ENCODE measurements around the gene KIRREL3. TPM values are rescaled to one million over a fixed set of nuclear protein-coding genes. Genes with fewer than 3 reads are reported as not detected.

Gene KIRREL3
- total RNA-seq, 5 donors from 2014 or later (not counting 1 experiment from before 2014, with no cell fraction given) = not detected

GRCh38 chr11:126736682-126737572 is 263.6 kb downstream of the KIRREL3 start:
- CTCF ChIA-PET = no interaction called here
- Histone ChIP-seq H3K27me3 (replicated peaks in 1 of 2; ENCODE audit: control insufficient read depth in 2 of 2, extremely low read depth in 1 of 2, insufficient read depth in 2 of 2, low read length in 1 of 2) (peaks cover 0 to 10% of the 10 kb centered on the region in 2 experiments), H3K36me3 (ENCODE audit: control insufficient read depth in 2 of 2, extremely low read depth in 1 of 2, insufficient read depth in 1 of 2, low read length in 1 of 2) (no peaks in the 10 kb centered on the region), H3K4me1 (ENCODE audit: control insufficient read depth in 1 of 2, extremely low read depth in 1 of 2, insufficient read depth in 2 of 2, low read length in 2 of 2) (peaks cover 0 to 3% of the 10 kb centered on the region in 2 experiments), H3K4me3 (ENCODE audit: control insufficient read depth in 1 of 2, extremely low read depth in 1 of 2, low read length in 1 of 2) (no peak overlapping the region), H3K9me3 (no peaks in the 10 kb centered on the region), H3K27ac (ENCODE audit: low read length) (no peak overlapping the region)
- POLR2A ChIA-PET = no interaction called here
- H3K27ac Mint-ChIP-seq = no peak overlapping the region
- H3K4me3 Mint-ChIP-seq = no peak overlapping the region
- WGBS (ENCODE audit: insufficient coverage) = 88% methylated on average over 4 of the region's 12 CpGs
- H3K27me3 Mint-ChIP-seq = peaks cover 0 to 5% of the 10 kb centered on the region in 2 donors
- ATAC-seq (replicated peaks in 1 of 4) = no peak
- H3K36me3 Mint-ChIP-seq = no peaks in the 10 kb centered on the region
- no peaks in the 10 kb centered on the region for H3K9me3 Mint-ChIP-seq
- H3K4me1 Mint-ChIP-seq = peaks cover 0 to 29% (median 0%) of the 10 kb centered on the region in 3 donors
- no peak for DNase-seq

- Mint-ChIP-seq H3K4me3 (no peak overlapping the region), H3K27me3 (peaks cover 0 to 11% of the 10 kb centered on the region in 2 donors), H3K27ac (no peak overlapping the region), H3K4me1 (peaks cover 0 to 31% (median 0%) of the 10 kb centered on the region in 3 donors), H3K9me3 (no peaks in the 10 kb centered on the region), H3K36me3 (no peaks in the 10 kb centered on the region)
- POLR2A ChIA-PET = no interaction called here
- H3K36me3 ChIP-seq (ENCODE audit: control insufficient read depth in 2 of 2, extremely low read depth in 1 of 2, insufficient read depth in 1 of 2, low read length in 1 of 2) = no peaks in the 10 kb centered on the region
- H3K4me1 ChIP-seq (ENCODE audit: control insufficient read depth in 1 of 2, extremely low read depth in 1 of 2, insufficient read depth in 2 of 2, low read length in 2 of 2) = peaks cover 0 to 3% of the 10 kb centered on the region in 2 experiments
- peaks cover 0 to 10% of the 10 kb centered on the region in 2 experiments for H3K27me3 ChIP-seq (replicated peaks in 1 of 2; ENCODE audit: control insufficient read depth in 2 of 2, extremely low read depth in 1 of 2, insufficient read depth in 2 of 2, low read length in 1 of 2)
- H3K27ac ChIP-seq (ENCODE audit: low read length) = no peak overlapping the region
- no peaks in the 10 kb centered on the region for H3K9me3 ChIP-seq
- WGBS (ENCODE audit: insufficient coverage) = 62% methylated on average over 5 of the region's 7 CpGs
- DNase-seq (no peak), ATAC-seq (replicated peaks in 1 of 4) (no peak)
- CTCF ChIA-PET = no interaction called here
- no peak overlapping the region for H3K4me3 ChIP-seq (ENCODE audit: control insufficient read depth in 1 of 2, extremely low read depth in 1 of 2, low read length in 1 of 2)
These were observed 265.8 kb downstream of the KIRREL3 start for GRCh38 chr11:126734752-126735151.

GRCh38 chr11:126733685-126734084 is 266.9 kb downstream of the KIRREL3 start:
- ATAC-seq (replicated peaks in 1 of 4) (no peak), DNase-seq (no peak)
- H3K27ac ChIP-seq (ENCODE audit: low read length) = no peak overlapping the region
- H3K4me1 Mint-ChIP-seq = peaks cover 0 to 24% (median 0%) of the 10 kb centered on the region in 3 donors
- no peak overlapping the region for H3K27ac Mint-ChIP-seq
- no peaks in the 10 kb centered on the region for H3K9me3 Mint-ChIP-seq
- H3K9me3 ChIP-seq = no peaks in the 10 kb centered on the region
- peaks cover 1 to 11% of the 10 kb centered on the region in 2 donors for H3K27me3 Mint-ChIP-seq
- 63% methylated on average over 1 of the region's 2 CpGs for WGBS (ENCODE audit: insufficient coverage)
- peak overlapping the region in 1 of 3 donors; percentile 5 for H3K4me3 Mint-ChIP-seq
- peaks cover 0 to 3% of the 10 kb centered on the region in 2 experiments for H3K4me1 ChIP-seq (ENCODE audit: control insufficient read depth in 1 of 2, extremely low read depth in 1 of 2, insufficient read depth in 2 of 2, low read length in 2 of 2)
- ChIA-PET CTCF (interaction anchor here in 1 of 2 donors (0.7 kb wide), 1 partner anchor 10 kb away, joined by 4 read pairs; no protein-coding TSS in a partner anchor), POLR2A (no interaction called here)
- no peak overlapping the region for H3K4me3 ChIP-seq (ENCODE audit: control insufficient read depth in 1 of 2, extremely low read depth in 1 of 2, low read length in 1 of 2)
- H3K36me3 ChIP-seq (ENCODE audit: control insufficient read depth in 2 of 2, extremely low read depth in 1 of 2, insufficient read depth in 1 of 2, low read length in 1 of 2) = no peaks in the 10 kb centered on the region
- H3K36me3 Mint-ChIP-seq = no peaks in the 10 kb centered on the region
- H3K27me3 ChIP-seq (replicated peaks in 1 of 2; ENCODE audit: control insufficient read depth in 2 of 2, extremely low read depth in 1 of 2, insufficient read depth in 2 of 2, low read length in 1 of 2) = peaks cover 0 to 11% of the 10 kb centered on the region in 2 experiments

GRCh38 chr11:126732981-126733380 is 267.6 kb downstream of the KIRREL3 start:
- Histone ChIP-seq H3K4me3 (ENCODE audit: control insufficient read depth in 1 of 2, extremely low read depth in 1 of 2, low read length in 1 of 2) (no peak overlapping the region), H3K36me3 (ENCODE audit: control insufficient read depth in 2 of 2, extremely low read depth in 1 of 2, insufficient read depth in 1 of 2, low read length in 1 of 2) (no peaks in the 10 kb centered on the region), H3K27ac (ENCODE audit: low read length) (no peak overlapping the region), H3K4me1 (ENCODE audit: control insufficient read depth in 1 of 2, extremely low read depth in 1 of 2, insufficient read depth in 2 of 2, low read length in 2 of 2) (peaks cover 0 to 3% of the 10 kb centered on the region in 2 experiments), H3K9me3 (no peaks in the 10 kb centered on the region), H3K27me3 (replicated peaks in 1 of 2; ENCODE audit: control insufficient read depth in 2 of 2, extremely low read depth in 1 of 2, insufficient read depth in 2 of 2, low read length in 1 of 2) (peaks cover 0 to 13% of the 10 kb centered on the region in 2 experiments)
- no peaks in the 10 kb centered on the region for H3K9me3 Mint-ChIP-seq
- WGBS (ENCODE audit: insufficient coverage) = 20% methylated on average over 1 of the region's 4 CpGs
- ChIA-PET CTCF (no interaction called here), POLR2A (no interaction called here)
- no peak for ATAC-seq (replicated peaks in 1 of 4)
- H3K4me3 Mint-ChIP-seq = peak overlapping the region in 1 of 3 donors; percentile 49
- H3K27me3 Mint-ChIP-seq = peaks cover 1 to 11% of the 10 kb centered on the region in 2 donors
- peak overlapping the region in 1 of 2 donors; percentile 76 for H3K27ac Mint-ChIP-seq
- H3K4me1 Mint-ChIP-seq = peaks cover 0 to 24% (median 0%) of the 10 kb centered on the region in 3 donors
- no peaks in the 10 kb centered on the region for H3K36me3 Mint-ChIP-seq
- DNase-seq = no peak

GRCh38 chr11:126731576-126732142 is 268.9 kb downstream of the KIRREL3 start:
- no peak overlapping the region for H3K4me3 ChIP-seq (ENCODE audit: control insufficient read depth in 1 of 2, extremely low read depth in 1 of 2, low read length in 1 of 2)
- POLR2A ChIA-PET = no interaction called here
- H3K4me3 Mint-ChIP-seq = no peak overlapping the region
- H3K27ac ChIP-seq (ENCODE audit: low read length) = no peak overlapping the region
- peaks cover 0 to 24% (median 0%) of the 10 kb centered on the region in 3 donors for H3K4me1 Mint-ChIP-seq
- no peaks in the 10 kb centered on the region for H3K36me3 Mint-ChIP-seq
- peaks cover 1 to 11% of the 10 kb centered on the region in 2 donors for H3K27me3 Mint-ChIP-seq
- no peaks in the 10 kb centered on the region for H3K36me3 ChIP-seq (ENCODE audit: control insufficient read depth in 2 of 2, extremely low read depth in 1 of 2, insufficient read depth in 1 of 2, low read length in 1 of 2)
- H3K27ac Mint-ChIP-seq = no peak overlapping the region
- CTCF ChIA-PET = interaction anchor here in 1 of 2 donors (0.7 kb wide), 1 partner anchor 11 kb away, joined by 3 read pairs; no protein-coding TSS in a partner anchor
- peaks cover 0 to 3% of the 10 kb centered on the region in 2 experiments for H3K4me1 ChIP-seq (ENCODE audit: control insufficient read depth in 1 of 2, extremely low read depth in 1 of 2, insufficient read depth in 2 of 2, low read length in 2 of 2)
- H3K9me3 Mint-ChIP-seq = no peaks in the 10 kb centered on the region
- peaks cover 0 to 7% of the 10 kb centered on the region in 2 experiments for H3K27me3 ChIP-seq (replicated peaks in 1 of 2; ENCODE audit: control insufficient read depth in 2 of 2, extremely low read depth in 1 of 2, insufficient read depth in 2 of 2, low read length in 1 of 2)
- 38% methylated on average over 3 of the region's 4 CpGs for WGBS (ENCODE audit: insufficient coverage)
- no peaks in the 10 kb centered on the region for H3K9me3 ChIP-seq
- DNase-seq = no peak
- ATAC-seq (replicated peaks in 1 of 4) = no peak

GRCh38 chr11:126727381-126727780 is 273.2 kb downstream of the KIRREL3 start:
- no peak overlapping the region for H3K27ac Mint-ChIP-seq
- DNase-seq (no peak), ATAC-seq (replicated peaks in 1 of 4) (no peak)
- Histone ChIP-seq H3K4me3 (ENCODE audit: control insufficient read depth in 1 of 2, extremely low read depth in 1 of 2, low read length in 1 of 2) (no peak overlapping the region), H3K4me1 (ENCODE audit: control insufficient read depth in 1 of 2, extremely low read depth in 1 of 2, insufficient read depth in 2 of 2, low read length in 2 of 2) (no peaks in the 10 kb centered on the region), H3K27me3 (replicated peaks in 1 of 2; ENCODE audit: control insufficient read depth in 2 of 2, extremely low read depth in 1 of 2, insufficient read depth in 2 of 2, low read length in 1 of 2) (peaks cover 0 to 7% of the 10 kb centered on the region in 2 experiments), H3K36me3 (ENCODE audit: control insufficient read depth in 2 of 2, extremely low read depth in 1 of 2, insufficient read depth in 1 of 2, low read length in 1 of 2) (no peaks in the 10 kb centered on the region), H3K27ac (ENCODE audit: low read length) (no peak overlapping the region), H3K9me3 (no peaks in the 10 kb centered on the region)
- peaks cover 0 to 13% (median 0%) of the 10 kb centered on the region in 3 donors for H3K4me1 Mint-ChIP-seq
- no peak overlapping the region for H3K4me3 Mint-ChIP-seq
- H3K27me3 Mint-ChIP-seq = peaks cover 1 to 11% of the 10 kb centered on the region in 2 donors
- H3K9me3 Mint-ChIP-seq = no peaks in the 10 kb centered on the region
- ChIA-PET POLR2A (no interaction called here), CTCF (no interaction called here)
- H3K36me3 Mint-ChIP-seq = no peaks in the 10 kb centered on the region
- WGBS (ENCODE audit: insufficient coverage) = 56% methylated on average over 5 of the region's 5 CpGs
